Measurements from ENCODE around the gene RPL10A.

The RPL10A gene

DNA sequence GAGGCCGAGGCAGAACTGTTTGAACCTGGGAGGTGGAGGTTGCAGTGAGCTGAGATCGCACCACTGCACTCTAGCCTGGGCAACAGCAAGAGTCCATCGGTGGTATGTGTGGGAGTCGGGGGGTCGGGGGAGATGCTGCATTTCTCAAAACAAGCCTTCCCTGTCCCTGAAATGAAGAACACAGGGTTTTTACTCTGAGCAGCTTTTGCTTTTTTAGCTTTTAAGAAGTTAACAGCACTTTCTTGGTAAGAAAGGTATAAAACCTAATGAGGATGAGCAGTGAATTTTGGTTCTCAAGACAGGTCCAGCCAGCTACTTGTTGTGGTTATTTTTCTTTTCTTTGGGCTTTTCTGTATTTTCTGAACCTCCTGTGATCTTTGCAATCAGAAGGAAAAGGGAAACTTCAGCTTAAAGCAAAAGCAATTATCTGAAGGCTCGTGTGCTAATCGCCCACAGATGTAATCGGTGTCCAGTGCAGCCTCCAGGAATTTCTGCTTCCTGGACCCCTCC, 3.7 kb downstream of the RPL10A start:
- no peaks in the 10 kb centered on the region for H3K27me3 Mint-ChIP-seq (ENCODE audit: low read depth)
- H3K27ac Mint-ChIP-seq, result peak overlapping the region; percentile 74 to 96 (median 87)
- peaks cover 55% of the 10 kb centered on the region for H3K36me3 Mint-ChIP-seq (ENCODE audit: low read depth)
- H3K4me1 Mint-ChIP-seq, result peaks cover 36% of the 10 kb centered on the region
- H3K9me3 Mint-ChIP-seq, result no peaks in the 10 kb centered on the region
- TF ChIP-seq, protein P1, sequence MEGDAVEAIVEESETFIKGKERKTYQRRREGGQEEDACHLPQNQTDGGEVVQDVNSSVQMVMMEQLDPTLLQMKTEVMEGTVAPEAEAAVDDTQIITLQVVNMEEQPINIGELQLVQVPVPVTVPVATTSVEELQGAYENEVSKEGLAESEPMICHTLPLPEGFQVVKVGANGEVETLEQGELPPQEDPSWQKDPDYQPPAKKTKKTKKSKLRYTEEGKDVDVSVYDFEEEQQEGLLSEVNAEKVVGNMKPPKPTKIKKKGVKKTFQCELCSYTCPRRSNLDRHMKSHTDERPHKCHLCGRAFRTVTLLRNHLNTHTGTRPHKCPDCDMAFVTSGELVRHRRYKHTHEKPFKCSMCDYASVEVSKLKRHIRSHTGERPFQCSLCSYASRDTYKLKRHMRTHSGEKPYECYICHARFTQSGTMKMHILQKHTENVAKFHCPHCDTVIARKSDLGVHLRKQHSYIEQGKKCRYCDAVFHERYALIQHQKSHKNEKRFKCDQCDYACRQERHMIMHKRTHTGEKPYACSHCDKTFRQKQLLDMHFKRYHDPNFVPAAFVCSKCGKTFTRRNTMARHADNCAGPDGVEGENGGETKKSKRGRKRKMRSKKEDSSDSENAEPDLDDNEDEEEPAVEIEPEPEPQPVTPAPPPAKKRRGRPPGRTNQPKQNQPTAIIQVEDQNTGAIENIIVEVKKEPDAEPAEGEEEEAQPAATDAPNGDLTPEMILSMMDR (IDR thresholded peaks at IDR 0.05; ENCODE audit: unreplicated experiment in 3 of 3), result no peak
- H3K4me3 Mint-ChIP-seq, result peak overlapping the region; percentile 42 to 98 (median 43)

DNA sequence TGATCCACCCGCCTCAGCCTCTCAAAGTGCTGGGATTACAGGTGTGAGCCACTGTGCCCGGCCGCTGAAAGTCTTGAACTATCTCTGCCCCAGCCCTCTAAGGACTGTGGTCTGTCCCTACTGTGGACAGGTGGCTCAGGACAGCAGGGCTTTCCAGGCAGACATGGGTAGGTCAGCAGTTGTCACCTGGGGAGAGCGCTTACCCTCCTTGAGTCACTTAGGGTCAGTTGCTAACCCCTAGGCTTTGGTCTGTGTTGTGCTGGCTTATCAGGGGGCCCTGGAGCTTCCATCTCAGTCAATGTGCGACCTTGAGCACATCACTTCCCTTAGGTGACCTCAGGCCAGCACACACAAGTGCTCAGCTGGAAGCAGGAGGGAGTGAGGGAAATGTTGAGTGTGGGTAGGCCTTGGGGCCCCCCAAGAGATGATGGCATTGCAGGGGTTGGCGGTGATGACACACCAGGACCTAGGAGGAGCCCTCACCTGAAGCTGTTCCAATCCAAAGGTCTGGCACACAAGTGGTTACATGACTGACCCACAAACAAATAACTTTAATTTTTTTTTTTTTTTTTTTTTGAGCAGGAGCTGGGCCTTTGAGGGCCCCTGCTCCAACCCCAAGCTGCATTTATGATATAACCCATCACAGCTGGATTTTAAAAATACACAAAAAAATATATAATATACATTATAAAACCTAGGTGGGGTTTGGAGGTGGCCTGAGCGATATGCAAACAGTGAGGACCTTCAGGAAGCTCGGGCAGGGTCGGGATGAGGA, 5.1 kb downstream of the RPL10A start:
- H3K9me3 Mint-ChIP-seq, result no peaks in the 10 kb centered on the region
- no peaks in the 10 kb centered on the region for H3K27me3 Mint-ChIP-seq (ENCODE audit: low read depth)
- TF ChIP-seq, protein P1 (IDR thresholded peaks at IDR 0.05; ENCODE audit: unreplicated experiment in 3 of 3), result no peak
- peak overlapping the region in 1 of 3 experiments; percentile 49 for H3K27ac Mint-ChIP-seq
- H3K36me3 Mint-ChIP-seq (ENCODE audit: low read depth), result peaks cover 66% of the 10 kb centered on the region
- no peak overlapping the region for H3K4me3 Mint-ChIP-seq
- H3K4me1 Mint-ChIP-seq, result peaks cover 34% of the 10 kb centered on the region

DNA sequence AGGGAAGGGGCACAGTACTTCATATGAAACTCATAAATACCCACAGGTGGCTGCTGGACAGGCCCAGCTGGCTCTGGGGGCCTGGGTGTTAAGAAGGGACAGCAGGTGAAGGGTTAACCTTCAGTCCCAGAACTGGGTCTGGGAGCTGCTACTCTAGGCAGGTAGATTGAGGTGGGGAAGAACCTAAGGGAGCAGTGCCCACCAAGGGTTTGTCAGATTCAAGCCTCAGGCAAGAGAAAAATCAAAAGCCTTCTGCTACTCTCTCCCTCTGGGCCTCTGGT, 5.6 kb downstream of the RPL10A start:
- Mint-ChIP-seq H3K36me3 (ENCODE audit: low read depth) (peaks cover 71% of the 10 kb centered on the region), H3K4me1 (peaks cover 34% of the 10 kb centered on the region), H3K27ac (peak overlapping the region in 1 of 3 experiments; percentile 49), H3K9me3 (no peaks in the 10 kb centered on the region), H3K4me3 (no peak overlapping the region), H3K27me3 (ENCODE audit: low read depth) (no peaks in the 10 kb centered on the region)
- TF ChIP-seq, protein P1 (IDR thresholded peaks at IDR 0.05; ENCODE audit: unreplicated experiment in 3 of 3), result no peak

DNA sequence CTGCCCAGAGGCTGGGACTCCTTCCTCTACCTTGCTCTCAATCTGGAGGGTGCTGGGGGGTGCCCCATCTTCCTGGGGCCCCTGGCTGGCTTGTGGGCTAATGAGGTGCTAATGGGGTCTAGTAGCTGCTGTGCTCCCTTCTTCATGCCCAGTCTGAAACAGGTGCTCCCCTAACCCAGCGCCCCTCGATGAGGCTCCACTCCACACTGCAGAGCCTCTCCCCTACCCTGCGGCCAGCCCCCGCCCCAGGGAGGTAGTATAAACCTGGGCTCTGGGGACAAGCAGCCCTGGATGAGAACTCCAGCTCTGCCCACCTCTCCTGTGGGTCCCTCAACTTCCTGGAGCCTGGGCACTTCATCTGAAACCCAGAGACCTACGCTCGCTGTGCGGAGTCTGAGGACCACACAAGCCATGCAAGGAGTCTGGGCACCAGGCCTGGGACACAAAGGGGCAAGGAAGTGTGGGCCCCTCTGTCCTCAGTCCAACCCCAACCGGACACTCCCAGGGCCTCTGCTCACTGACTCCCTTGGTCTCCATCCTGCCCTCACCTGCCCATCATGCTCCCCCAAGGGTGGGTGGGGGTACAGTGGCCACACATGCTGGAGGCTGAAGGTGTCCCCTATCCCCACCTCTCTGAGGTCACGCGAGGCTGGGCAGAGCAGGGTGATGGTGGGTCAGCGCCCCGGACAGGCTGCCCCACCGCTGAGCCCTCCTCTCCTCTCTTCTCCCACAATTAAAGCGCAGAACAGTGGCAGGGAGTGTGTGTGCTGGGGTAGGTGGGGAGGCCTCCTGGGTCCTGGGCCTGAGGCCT, 6.1 kb downstream of the RPL10A start:
- Mint-ChIP-seq H3K27me3 (ENCODE audit: low read depth) (no peaks in the 10 kb centered on the region), H3K9me3 (no peaks in the 10 kb centered on the region), H3K36me3 (ENCODE audit: low read depth) (peaks cover 69% of the 10 kb centered on the region), H3K4me3 (no peak overlapping the region), H3K4me1 (peaks cover 32% of the 10 kb centered on the region), H3K27ac (peak overlapping the region in 1 of 3 experiments; percentile 49)
- TF ChIP-seq, protein P1 (IDR thresholded peaks at IDR 0.05; ENCODE audit: unreplicated experiment in 3 of 3), result no peak

DNA sequence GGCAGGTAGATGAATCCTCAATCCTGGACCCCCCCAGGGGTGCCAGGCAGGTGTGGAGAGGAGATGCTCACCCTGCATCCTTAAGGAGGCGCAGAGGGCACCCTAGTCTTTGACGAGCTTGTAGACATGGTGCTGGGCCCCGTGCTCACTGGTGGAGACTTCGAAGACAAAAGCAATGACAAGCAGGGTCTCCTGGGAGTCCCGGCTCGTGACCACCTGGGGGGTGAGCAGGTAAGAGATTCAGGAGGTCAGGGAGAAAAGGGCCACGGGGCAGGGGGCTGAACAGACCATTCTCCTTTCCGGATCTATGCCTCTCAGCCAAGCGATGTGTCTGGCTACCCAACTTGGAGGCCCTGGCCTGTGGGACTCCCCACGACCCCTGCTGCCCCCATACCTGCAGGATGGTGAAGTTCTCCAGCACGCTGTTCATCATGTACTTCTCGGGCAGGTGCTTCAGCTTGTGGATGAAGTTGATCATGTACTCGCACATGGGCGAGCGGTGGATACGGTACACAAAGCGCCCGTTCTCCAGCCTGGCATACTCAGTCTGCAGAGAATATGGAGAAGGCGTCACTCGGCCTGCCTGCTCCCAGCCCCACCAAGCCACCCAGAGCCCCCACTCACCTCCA, 6.9 kb downstream of the RPL10A start:
- peaks cover 24% of the 10 kb centered on the region for H3K4me1 Mint-ChIP-seq
- H3K27ac Mint-ChIP-seq, result no peak overlapping the region
- no peaks in the 10 kb centered on the region for H3K9me3 Mint-ChIP-seq
- H3K27me3 Mint-ChIP-seq (ENCODE audit: low read depth), result no peaks in the 10 kb centered on the region
- H3K4me3 Mint-ChIP-seq, result no peak overlapping the region
- TF ChIP-seq, protein P1 (IDR thresholded peaks at IDR 0.05; ENCODE audit: unreplicated experiment in 3 of 3), result no peak
- peaks cover 62% of the 10 kb centered on the region for H3K36me3 Mint-ChIP-seq (ENCODE audit: low read depth)
